Measurements from ENCODE around the gene ATP6V1B1.

DNA sequence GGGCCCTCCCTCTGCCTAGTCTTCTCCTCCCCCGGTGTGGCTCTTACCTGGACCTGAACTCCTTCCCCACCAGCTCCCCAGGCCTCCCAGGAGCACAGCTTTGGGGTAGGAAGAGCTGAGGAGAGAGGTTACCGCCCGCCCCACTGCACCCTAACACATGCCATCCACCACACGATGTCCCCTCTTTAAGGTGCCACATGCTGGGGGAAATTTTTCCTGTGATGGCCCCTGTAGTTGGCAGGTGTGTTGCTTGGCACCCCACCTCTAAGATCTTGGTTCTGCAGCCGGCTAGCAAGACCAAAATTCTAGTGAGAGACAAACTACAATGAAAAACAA is 65.9 kb downstream of the ATP6V1B1 start:
- TF ChIP-seq EZH2 (IDR thresholded peaks at IDR 0.05; ENCODE audit: low read depth, unreplicated experiment) = no peak
- TF ChIP-seq POLR2AphosphoS5 (IDR thresholded peaks at IDR 0.05; ENCODE audit: low read depth) = no peak
- TF ChIP-seq, protein P1, sequence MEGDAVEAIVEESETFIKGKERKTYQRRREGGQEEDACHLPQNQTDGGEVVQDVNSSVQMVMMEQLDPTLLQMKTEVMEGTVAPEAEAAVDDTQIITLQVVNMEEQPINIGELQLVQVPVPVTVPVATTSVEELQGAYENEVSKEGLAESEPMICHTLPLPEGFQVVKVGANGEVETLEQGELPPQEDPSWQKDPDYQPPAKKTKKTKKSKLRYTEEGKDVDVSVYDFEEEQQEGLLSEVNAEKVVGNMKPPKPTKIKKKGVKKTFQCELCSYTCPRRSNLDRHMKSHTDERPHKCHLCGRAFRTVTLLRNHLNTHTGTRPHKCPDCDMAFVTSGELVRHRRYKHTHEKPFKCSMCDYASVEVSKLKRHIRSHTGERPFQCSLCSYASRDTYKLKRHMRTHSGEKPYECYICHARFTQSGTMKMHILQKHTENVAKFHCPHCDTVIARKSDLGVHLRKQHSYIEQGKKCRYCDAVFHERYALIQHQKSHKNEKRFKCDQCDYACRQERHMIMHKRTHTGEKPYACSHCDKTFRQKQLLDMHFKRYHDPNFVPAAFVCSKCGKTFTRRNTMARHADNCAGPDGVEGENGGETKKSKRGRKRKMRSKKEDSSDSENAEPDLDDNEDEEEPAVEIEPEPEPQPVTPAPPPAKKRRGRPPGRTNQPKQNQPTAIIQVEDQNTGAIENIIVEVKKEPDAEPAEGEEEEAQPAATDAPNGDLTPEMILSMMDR (conservative IDR thresholded peaks at IDR 0.05; ENCODE audit: low read depth in 2 of 2) = no peak
- no peak for TF ChIP-seq JUNB (IDR thresholded peaks at IDR 0.05; ENCODE audit: unreplicated experiment)
- TF ChIP-seq REST (IDR thresholded peaks at IDR 0.05; ENCODE audit: unreplicated experiment) = no peak
